ENCODE data around the gene DENND1A.

The DENND1A gene

GRCh38 chr9:123345567-123345955, 584.4 kb downstream of the DENND1A start:
- no peak for DNase-seq

DNA sequence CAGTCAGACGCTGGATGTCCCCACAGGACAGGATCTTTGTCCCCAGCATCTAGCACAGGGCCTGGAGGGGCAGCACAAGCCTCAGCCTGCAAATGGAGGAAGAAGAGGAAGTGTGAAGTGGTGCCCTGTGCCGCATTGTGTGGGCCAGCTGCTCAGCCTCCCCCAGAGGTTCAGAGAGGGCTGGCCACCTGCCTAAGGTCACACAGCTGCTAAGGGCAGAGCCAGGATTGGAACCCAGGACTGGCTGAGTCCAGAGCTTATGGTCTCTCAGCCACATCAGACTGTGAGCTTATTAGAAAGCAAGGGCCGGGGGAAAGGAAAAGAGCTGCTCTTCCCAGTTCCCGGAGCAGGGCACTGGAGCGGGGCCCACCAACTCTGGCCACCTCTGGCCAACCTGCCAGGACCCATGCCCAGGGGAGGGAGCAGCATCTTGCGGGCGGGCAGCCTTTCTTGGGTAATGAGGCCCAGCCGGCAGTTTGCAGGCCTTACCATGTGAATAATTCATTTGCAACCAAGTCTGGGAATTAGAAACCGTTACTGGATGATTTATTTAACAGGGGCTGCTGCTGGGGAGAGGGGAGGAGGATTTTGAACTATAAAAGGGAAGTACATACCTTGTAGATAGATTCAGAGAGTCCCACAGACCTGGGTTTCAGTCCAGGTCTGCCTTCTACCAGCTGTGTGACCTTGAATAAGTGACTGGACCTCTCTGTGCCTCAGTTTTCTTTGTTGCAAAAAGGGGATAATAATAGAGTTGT, 585.6 kb downstream of the DENND1A start:
- no peak for DNase-seq

- no peak for DNase-seq
These were observed 586.3 kb downstream of the DENND1A start for GRCh38 chr9:123343443-123344191.

DNA sequence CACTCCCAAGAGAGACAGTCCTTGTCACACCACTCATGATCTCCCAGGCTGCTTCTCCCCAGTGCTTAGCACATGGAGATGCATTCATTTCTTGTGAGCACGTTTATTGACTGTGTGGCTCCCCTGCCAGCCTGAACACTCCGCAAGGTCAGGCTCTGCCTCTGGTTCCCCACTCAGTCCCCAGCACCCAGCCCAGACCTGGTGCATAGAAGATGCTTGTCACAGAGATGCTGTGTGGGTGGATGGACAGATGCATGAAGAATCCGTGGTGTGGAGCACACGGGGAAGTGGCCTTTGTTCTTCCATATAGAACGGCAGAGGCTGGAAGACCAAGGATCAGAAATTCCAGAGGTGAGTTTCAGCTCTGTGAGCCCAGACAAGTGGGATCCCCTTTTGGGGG, 587.7 kb downstream of the DENND1A start:
- no peak for DNase-seq

GRCh38 chr9:123341816-123342215, 588.1 kb downstream of the DENND1A start:
- DNase-seq, result no peak

- no peak for DNase-seq
These were observed 590.0 kb downstream of the DENND1A start for GRCh38 chr9:123339666-123340510.

GRCh38 chr9:123338710-123339665, 590.9 kb downstream of the DENND1A start:
- no peak for DNase-seq

DNA sequence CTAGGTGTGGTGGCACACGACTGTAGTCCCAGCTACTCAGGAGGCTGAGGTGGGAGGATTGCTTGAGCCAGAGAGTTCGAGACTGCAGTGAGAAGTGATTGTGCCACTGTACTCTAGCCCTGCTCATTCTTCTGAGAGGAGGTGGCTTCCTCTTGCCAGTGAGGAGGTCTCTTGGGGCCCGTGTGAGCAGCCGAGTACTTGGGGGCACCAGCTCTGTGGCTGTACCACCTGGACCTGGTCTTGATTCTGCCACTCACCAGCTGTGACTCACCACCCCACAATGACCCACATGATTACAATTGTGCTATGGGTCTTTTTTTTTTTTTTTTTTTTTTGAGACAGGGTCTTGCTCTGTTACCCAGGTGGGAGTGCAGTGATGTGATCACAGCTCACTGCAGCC, 592.0 kb downstream of the DENND1A start:
- no peak for DNase-seq

GRCh38 chr9:123336959-123337358, 593.0 kb downstream of the DENND1A start:
- no peak for DNase-seq

- DNase-seq, result no peak
These were observed 593.5 kb downstream of the DENND1A start for GRCh38 chr9:123336449-123336848.

- no peak for DNase-seq
These were observed 594.0 kb downstream of the DENND1A start for GRCh38 chr9:123335986-123336329.

DNA sequence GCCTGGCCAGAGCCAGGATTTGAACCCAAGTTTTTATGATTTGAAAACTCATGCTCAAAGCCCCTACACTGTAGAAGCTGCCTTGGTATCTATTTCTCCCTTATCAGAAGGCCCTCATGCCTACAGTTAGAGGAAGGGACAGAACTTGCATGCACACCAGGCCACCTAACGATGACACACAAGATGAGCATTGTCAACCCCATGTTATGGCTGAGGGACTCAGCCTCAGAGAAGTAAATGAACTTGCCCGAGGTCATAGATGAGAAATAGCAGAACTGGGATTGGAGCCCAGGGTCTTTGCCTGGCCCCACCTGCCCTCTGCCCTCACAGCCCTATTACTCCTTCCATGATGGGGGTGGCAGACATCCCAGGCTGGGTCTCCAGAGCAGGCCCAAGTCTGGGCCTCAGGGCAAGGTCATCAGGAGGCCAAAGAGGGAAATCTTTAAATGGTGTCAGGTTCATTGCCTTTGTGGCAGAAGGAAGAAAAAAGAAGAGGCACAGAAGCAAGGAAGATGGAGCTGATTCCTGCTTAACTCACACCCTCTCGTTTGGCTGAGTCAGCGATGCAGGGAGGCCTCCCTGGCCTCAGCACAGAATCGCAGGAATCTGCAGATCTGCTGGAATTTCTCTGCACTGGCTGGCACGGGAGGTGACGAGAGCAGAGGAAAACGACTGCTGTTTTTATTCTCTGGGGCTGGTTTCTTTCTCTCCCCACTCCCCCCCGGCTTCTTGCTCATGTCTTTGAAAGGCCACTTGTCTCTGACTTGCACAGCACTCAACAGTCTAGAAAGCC, 594.5 kb downstream of the DENND1A start:
- no peak for DNase-seq

DNA sequence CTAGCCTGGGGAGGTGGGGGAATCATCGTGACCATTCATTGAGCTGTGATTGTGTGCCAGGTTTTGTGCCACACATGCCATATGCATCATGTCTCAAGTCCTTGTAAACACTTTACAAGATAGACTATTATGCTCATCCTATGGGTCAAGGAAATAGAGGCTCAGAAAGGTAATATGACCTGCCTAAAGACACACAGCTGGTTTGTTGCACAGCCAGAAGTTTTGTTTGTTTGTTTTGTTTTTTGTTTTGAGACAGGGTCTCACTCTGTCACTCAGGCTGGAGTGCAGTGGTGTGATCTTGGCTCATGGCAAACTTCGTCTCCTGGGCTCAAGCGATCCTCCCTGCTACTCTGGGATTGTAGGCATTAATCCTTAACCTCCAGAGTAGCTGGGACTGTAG, 595.3 kb downstream of the DENND1A start:
- DNase-seq, result no peak

DNA sequence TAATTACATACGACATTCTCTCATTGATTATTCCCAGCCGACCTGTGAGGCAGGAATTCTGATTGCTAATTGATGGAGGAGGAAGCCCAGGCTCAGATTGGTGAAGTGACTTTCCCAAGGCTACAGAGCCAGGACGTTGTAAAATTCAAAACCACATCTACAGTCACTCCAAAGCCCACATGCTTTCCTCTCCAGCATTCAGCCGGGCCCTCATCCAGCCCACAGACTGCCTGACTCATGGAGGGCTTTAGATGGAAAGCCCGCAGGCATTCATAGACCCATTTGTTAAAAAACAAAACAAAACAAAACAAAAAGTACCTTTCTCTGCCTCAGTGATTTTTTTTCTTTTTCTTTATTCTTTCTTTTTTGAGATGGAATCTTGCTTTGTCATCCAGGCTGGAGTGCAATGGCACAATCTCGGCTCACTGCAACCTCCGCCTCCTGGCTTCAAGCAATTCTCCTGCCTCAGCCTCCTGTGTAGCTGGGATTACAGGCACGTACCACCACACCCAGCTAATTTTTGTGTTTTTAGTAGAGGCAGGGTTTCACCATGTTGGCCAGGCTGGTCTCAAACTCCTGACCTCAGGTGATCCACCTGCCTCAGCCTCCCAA, 596.8 kb downstream of the DENND1A start:
- peak; percentile 17 for DNase-seq

DNA sequence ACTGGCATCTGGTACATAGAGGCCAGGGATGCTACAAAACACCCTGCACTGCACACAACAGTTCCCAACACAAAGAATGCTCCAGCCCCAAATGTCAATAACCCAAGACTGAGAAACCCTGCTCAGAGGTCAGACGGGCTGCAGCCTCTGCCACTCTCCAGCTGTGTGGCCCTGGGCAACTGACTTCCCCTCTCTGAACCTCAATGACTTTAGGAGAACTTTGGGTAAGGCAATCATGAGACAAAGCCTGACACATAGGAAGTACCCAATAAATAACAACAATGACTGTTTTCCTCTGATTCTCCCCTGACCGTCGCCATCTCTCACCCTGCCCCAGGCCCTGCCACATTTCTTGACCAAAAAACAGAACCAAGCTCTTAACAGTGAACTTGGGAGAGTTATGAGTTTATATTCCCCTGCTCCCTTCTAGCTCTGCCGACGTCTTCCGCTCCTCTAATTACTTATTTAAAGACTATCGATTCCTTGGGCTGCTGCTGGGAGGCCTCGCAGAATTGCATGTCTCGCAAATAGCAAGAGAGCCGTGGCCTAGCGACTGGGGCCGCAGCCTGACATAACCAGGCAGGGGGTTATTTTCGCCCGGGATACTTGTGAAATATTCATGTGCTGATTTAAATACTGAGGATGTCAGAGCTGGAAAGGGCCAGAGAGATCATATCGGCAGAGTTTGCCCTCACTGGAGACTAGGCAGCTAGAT, 598.4 kb downstream of the DENND1A start:
- DNase-seq, result no peak

Measured in HCEC 1CT (cell line).